Common myeloid progenitor, CD34-positive (primary cell): ENCODE data around the gene SMARCC2.

Experiments
- CTCF ChIA-PET: fragments of 350-600 bp; sonication (Branson Sonifier 250); formaldehyde crosslinking; loops from one replicate; lab custom pipeline; 2021; ENCODE audit warnings: antibody characterized with exemption; lab: Charles Lee
- POLR2A ChIA-PET: fragments of 350-600 bp; sonication (Branson Sonifier 250); formaldehyde crosslinking; loops from one replicate; lab custom pipeline; 2021; ENCODE audit warnings: antibody characterized with exemption; lab: Charles Lee
- DNase-seq, 3 donors: peaks; one replicate each; pipeline versions ENCODE4 v3.0.0 to v3.0.0-alpha.2; 2013
- H3K27ac ChIP-seq, 2 experiments: 1 replicate in 1 of 2; 2 replicates in 1 of 2; pipeline ENCODE4 v1.7.0; 2013; ENCODE audit warnings: inconsistent platforms in 2 of 2, low read length in 2 of 2, mild to moderate bottlenecking in 2 of 2, low read depth in 1 of 2, moderate library complexity in 1 of 2; ENCODE audit not compliant: severe bottlenecking in 2 of 2, insufficient read depth in 1 of 2, poor library complexity in 1 of 2
- H3K27me3 ChIP-seq, 5 experiments: replicated peaks in 2 of 5; 1 replicate in 3 of 5; 2 replicates in 2 of 5; pipeline versions ENCODE4 v1.6.1 to v1.7.0; 2013; ENCODE audit warnings: low read length in 4 of 5, mild to moderate bottlenecking in 2 of 5, moderate library complexity in 2 of 5, inconsistent platforms in 1 of 5; ENCODE audit not compliant: insufficient read depth in 5 of 5, control insufficient read depth in 4 of 5
- H3K36me3 ChIP-seq, 4 experiments: 1 replicate in 2 of 4; 2 replicates in 2 of 4; pipeline versions ENCODE4 v1.6.1 to v1.7.0; 2013; ENCODE audit warnings: low read length in 3 of 4, control low read depth in 1 of 4, mild to moderate bottlenecking in 1 of 4; ENCODE audit not compliant: control insufficient read depth in 4 of 4, insufficient read depth in 4 of 4
- H3K4me1 ChIP-seq, 4 experiments: 1 replicate in 3 of 4; 2 replicates in 1 of 4; pipeline versions ENCODE4 v1.6.1 to v1.7.1; 2013; ENCODE audit warnings: low read length in 3 of 4, mild to moderate bottlenecking in 3 of 4, control low read depth in 1 of 4, inconsistent platforms in 1 of 4, moderate library complexity in 1 of 4; ENCODE audit not compliant: control insufficient read depth in 4 of 4, insufficient read depth in 4 of 4; ENCODE audit errors: control extremely low read depth in 1 of 4
- H3K4me3 ChIP-seq, 7 experiments: 1 replicate in 4 of 7; 2 replicates in 3 of 7; pipeline versions ENCODE4 v1.5.1 to v1.7.0; 2013; ENCODE audit warnings: mild to moderate bottlenecking in 7 of 7, low read length in 6 of 7, moderate library complexity in 6 of 7, inconsistent platforms in 2 of 7, low read depth in 2 of 7, control low read depth in 1 of 7; ENCODE audit not compliant: insufficient read depth in 4 of 7, control insufficient read depth in 1 of 7; ENCODE audit errors: extremely low read depth in 1 of 7
- H3K9me3 ChIP-seq, 5 experiments: 1 replicate in 4 of 5; 2 replicates in 1 of 5; pipeline versions ENCODE4 v1.6.1 to v1.7.1; 2013; ENCODE audit warnings: low read length in 4 of 5, mild to moderate bottlenecking in 2 of 5, inconsistent platforms in 1 of 5, low read depth in 1 of 5, moderate library complexity in 1 of 5; ENCODE audit not compliant: control insufficient read depth in 4 of 5, insufficient read depth in 2 of 5; ENCODE audit errors: control extremely low read depth in 1 of 5
- WGBS: methylation state at CpG from one replicate; pipeline ENCODE4 v1.1.5; 2013; ENCODE audit not compliant: insufficient coverage; 5-methylcytosine and 5-hydroxymethylcytosine counted together

The SMARCC2 gene

DNA sequence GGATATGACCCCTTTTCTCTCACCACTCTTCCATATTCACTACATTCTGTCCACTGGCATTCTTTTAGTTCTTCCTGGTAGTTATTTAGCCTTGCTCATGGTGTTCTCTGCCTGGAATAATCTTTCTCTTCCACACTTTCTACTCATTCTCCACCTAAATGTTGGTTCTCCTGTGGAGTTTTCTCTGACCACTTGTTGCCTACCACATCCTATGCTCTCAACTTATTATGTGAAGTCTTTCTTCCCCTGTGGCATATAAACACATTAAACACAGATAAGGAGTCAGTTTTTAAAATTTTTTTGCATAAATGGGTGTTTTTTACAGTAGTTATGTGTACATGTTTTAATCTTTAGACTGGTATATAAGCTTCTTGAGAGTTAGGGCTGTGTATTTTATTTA, 3.3 kb upstream of the SMARCC2 start:
- Histone ChIP-seq H3K4me1 (peaks cover 8 to 27% (median 22%) of the 10 kb centered on the region in 4 experiments), H3K9me3 (no peaks in the 10 kb centered on the region), H3K27me3 (no peaks in the 10 kb centered on the region), H3K27ac (no peak overlapping the region), H3K36me3 (no peaks in the 10 kb centered on the region), H3K4me3 (no peak overlapping the region)
- no peak for DNase-seq
- ChIA-PET CTCF (interaction anchor here (0.7 to 8.4 kb wide), 14 partner anchors 9 to 85 kb away, joined by 3 to 198 read pairs (median 4); partner anchors contain the start of genes ANKRD52, ESYT1, RNF41 and ZC3H10), POLR2A (no interaction called here)

DNA sequence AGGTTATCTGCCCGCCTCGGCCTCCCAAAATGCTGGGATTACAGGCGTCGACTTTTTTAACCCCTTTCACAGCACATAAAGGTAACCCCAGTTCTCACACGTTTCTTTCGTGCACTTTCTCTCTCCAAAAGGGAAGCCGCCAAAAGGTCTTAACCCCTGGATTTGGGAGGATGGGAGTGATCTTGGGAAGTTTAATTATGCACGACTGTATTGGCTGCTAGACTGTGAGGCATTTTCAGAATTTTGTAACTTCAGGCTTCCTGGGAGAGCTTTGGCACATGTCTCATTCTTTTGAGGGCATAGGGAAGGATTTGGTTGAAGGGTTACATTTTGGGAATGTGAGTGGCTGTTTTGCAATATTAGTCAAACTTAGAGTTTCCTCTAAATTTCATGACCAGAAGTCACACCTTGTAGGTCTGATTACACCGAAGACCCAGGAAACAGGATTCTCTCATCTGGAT, 1.4 kb upstream of the SMARCC2 start:
- Histone ChIP-seq H3K9me3 (no peaks in the 10 kb centered on the region), H3K4me1 (peaks cover 8 to 36% (median 30%) of the 10 kb centered on the region in 4 experiments), H3K4me3 (peak overlapping the region; percentile 51 to 95 (median 82)), H3K27ac (peak overlapping the region in 1 of 2 experiments; percentile 87), H3K27me3 (no peaks in the 10 kb centered on the region), H3K36me3 (peaks cover 4 to 11% (median 6%) of the 10 kb centered on the region in 4 experiments)
- CTCF ChIA-PET: interaction anchor here (1.1 to 8.4 kb wide), 11 partner anchors 14 to 315 kb away, joined by 3 to 198 read pairs (median 9); partner anchors contain the start of genes ANKRD52, ESYT1, RNF41 and ZC3H10
- WGBS: 13% methylated on average over 6 of the region's 9 CpGs
- DNase-seq: peak in 1 of 3 donors; percentile 6
- POLR2A ChIA-PET: interaction anchor here (1.9 kb wide), 1 partner anchor 72 kb away, joined by 13 read pairs; the partner anchor contains the start of gene ZC3H10

DNA sequence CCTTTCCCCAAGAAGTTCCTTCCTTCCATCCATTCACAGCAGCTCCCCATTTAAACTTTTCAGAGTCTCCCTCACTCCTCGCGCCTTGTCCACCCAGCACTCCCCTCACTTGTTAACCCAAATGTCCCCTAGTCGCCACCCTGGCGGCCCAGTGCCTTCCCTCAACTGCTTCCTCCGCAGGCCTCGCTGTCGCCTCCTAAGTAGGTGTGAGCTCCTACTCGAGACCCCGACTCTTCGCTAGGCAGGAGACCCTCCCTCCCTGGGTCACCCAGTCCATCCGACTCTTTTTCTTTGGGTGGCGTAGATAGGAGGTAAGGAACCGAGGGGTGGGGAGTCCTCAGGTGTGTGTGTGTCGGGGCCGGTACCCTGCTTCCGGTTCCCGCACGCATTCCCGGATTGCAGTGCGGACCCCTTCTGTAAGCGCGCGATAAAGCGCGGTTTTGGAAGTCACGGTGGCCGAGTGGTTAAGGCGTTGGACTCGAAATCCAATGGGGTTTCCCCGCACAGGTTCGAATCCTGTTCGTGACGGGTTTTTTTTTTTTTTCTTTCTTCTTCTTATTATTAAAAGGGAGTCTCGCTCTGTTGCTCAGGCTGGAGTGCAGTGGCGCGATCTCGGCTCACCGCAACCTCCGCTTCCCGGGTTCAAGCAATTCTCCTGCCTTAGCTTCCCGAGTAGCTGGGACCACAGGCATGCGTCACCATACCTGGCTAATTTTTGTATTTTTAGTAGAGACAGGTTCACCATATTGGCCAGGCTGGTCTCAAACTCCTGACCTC, 823 bp upstream of the SMARCC2 start:
- DNase-seq: peak; percentile 83 to 92 (median 91)
- Histone ChIP-seq H3K36me3 (peaks cover 8 to 13% (median 9%) of the 10 kb centered on the region in 4 experiments), H3K4me1 (peaks cover 8 to 36% (median 30%) of the 10 kb centered on the region in 4 experiments), H3K9me3 (no peaks in the 10 kb centered on the region), H3K4me3 (peak overlapping the region; percentile 51 to 95 (median 82)), H3K27me3 (no peaks in the 10 kb centered on the region), H3K27ac (peak overlapping the region; percentile 64 to 87)
- ChIA-PET CTCF (interaction anchor here (0.6 to 8.4 kb wide), 26 partner anchors 9 to 316 kb away, joined by 3 to 198 read pairs (median 4); partner anchors contain the start of genes ANKRD52, ESYT1, PAN2 and RNF41), POLR2A (interaction anchor here (0.6 to 3.0 kb wide), 11 partner anchors 12 to 474 kb away, joined by 3 to 13 read pairs (median 3); partner anchors contain the start of genes ANKRD52, BLOC1S1, ESYT1 and RNF41)
- under 1% methylated on average over 30 of the region's 42 CpGs for whole genome bisulfite sequencing

DNA sequence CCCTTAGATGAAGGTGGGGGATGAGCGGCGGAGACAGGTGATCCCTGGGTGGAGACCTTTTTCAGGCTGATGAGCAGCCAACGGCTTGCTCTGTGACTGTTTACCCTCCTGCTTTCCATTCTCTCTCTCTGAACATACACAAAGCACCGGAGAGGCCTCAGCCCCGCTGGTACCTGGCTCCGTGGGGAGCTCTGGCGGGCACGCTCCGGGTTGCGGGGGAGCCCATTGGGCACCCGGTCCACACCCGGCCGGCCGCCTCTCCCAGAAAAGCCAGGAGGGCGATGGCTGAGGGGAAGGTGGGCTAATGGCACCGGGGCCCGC, 545 bp downstream of the SMARCC2 start:
- POLR2A ChIA-PET: interaction anchor here (0.6 to 3.0 kb wide), 7 partner anchors 18 to 70 kb away, joined by 3 to 13 read pairs (median 6); partner anchors contain the start of genes RNF41 and ZC3H10
- Histone ChIP-seq H3K27me3 (no peaks in the 10 kb centered on the region), H3K9me3 (no peaks in the 10 kb centered on the region), H3K4me3 (peak overlapping the region; percentile 65 to 95 (median 88)), H3K36me3 (peaks cover 21 to 26% (median 23%) of the 10 kb centered on the region in 4 experiments), H3K4me1 (peaks cover 8 to 36% (median 30%) of the 10 kb centered on the region in 4 experiments), H3K27ac (peak overlapping the region; percentile 66 to 84)
- CTCF ChIA-PET: interaction anchor here (0.7 to 8.4 kb wide), 21 partner anchors 8 to 142 kb away, joined by 3 to 198 read pairs (median 5); partner anchors contain the start of genes ESYT1, MYL6, RNF41 and ZC3H10
- WGBS: 3% methylated on average over 9 of the region's 17 CpGs
- DNase-seq: no peak

DNA sequence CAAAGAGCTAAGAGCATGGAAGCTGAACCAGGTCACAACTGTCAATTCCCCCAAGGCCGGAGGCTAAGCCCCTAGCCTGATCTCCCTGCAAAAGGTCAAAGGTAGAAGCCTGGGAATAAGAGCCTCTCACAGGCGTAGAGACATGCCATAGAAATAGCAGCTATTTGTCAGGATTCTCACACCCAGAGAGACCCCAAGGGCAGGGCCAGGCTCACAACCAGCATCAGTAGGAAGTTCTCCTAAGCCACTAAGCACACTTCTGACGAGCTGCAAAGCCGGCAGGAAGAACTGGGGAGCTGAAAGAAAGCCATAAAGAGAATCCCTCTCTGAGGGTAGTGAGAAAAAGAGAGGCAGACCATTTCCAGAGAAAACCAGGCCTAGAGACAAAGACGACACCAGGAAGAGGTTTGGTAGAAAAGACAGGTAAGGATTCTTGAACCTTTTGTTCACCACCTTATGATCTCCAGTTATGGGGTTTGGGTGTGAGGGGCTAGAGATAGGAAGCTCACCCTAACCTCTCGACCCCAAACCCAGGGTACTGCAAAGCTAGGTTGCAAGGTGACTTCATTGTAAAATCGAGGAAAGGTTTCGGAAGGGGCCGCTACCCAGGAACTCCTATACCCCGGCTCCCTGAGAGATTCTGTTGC, 1.0 kb downstream of the SMARCC2 start:
- CTCF ChIA-PET: interaction anchor here (0.6 to 8.4 kb wide), 21 partner anchors 8 to 142 kb away, joined by 3 to 198 read pairs (median 5); partner anchors contain the start of genes ESYT1, MYL6, RNF41 and ZC3H10
- peaks cover 23 to 31% (median 26%) of the 10 kb centered on the region in 4 experiments for H3K36me3 ChIP-seq
- POLR2A ChIA-PET: interaction anchor here (0.6 to 3.0 kb wide), 5 partner anchors 18 to 62 kb away, joined by 3 to 11 read pairs (median 4); partner anchors contain the start of gene RNF41
- no peak for DNase-seq
- peak overlapping the region; percentile 65 to 95 (median 88) for H3K4me3 ChIP-seq
- H3K4me1 ChIP-seq: peaks cover 8 to 36% (median 30%) of the 10 kb centered on the region in 4 experiments
- H3K9me3 ChIP-seq: no peaks in the 10 kb centered on the region
- no peaks in the 10 kb centered on the region for H3K27me3 ChIP-seq
- 10% methylated on average over 10 of the region's 10 CpGs for WGBS
- peak overlapping the region; percentile 66 to 84 for H3K27ac ChIP-seq

DNA sequence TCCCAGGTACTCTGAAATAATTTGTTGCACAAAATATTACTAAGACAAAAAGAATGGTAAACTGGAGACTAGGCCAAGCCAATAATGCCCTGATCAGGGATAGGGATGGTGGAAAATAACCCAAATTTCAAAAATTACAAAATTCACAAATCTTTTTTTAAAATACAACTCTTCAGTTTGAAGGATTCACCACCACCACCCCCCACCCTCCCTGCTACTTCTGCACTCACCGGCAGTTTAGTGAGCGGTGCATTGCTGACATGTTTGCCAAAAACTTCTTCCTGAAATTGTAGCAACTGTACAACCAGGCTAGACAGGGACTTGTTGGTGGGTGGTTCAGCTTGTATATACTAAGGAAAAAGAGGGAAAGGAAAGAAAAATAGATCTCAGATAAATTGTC, 2.3 kb downstream of the SMARCC2 start:
- H3K36me3 ChIP-seq: peaks cover 24 to 38% (median 31%) of the 10 kb centered on the region in 4 experiments
- ChIA-PET POLR2A (interaction anchor here (1.7 kb wide), 1 partner anchor 27 kb away, joined by 4 read pairs; no protein-coding TSS in a partner anchor), CTCF (interaction anchor here (0.9 to 8.4 kb wide), 10 partner anchors 11 to 79 kb away, joined by 3 to 198 read pairs (median 8); partner anchors contain the start of genes ESYT1, MYL6 and ZC3H10)
- H3K4me1 ChIP-seq: peaks cover 8 to 36% (median 30%) of the 10 kb centered on the region in 4 experiments
- peak overlapping the region; percentile 2 to 84 for H3K27ac ChIP-seq
- no peak for DNase-seq
- H3K4me3 ChIP-seq: peak overlapping the region in 4 of 7 experiments; percentile 88 to 95 (median 92)
- no peaks in the 10 kb centered on the region for H3K27me3 ChIP-seq
- H3K9me3 ChIP-seq: no peaks in the 10 kb centered on the region
- no CpG with 5 or more reads among the region's 2 CpGs for WGBS
